ENCODE data around the gene HBA1. TPM values are rescaled to one million over a fixed set of nuclear protein-coding genes. Genes with fewer than 3 reads are reported as not detected.
"Not testable (repeated sequence)": the region's sequence is repeated elsewhere in the genome, so short reads cannot be mapped to it uniquely, and the experiment has no call there.

The HBA1 gene
- total and polyA plus RNA-seq, 9 of the 15 experiments (the other 6 are each of a cell fraction or from before 2014, with no cell fraction given), result 128 to 2,388 (median 380) TPM

DNA sequence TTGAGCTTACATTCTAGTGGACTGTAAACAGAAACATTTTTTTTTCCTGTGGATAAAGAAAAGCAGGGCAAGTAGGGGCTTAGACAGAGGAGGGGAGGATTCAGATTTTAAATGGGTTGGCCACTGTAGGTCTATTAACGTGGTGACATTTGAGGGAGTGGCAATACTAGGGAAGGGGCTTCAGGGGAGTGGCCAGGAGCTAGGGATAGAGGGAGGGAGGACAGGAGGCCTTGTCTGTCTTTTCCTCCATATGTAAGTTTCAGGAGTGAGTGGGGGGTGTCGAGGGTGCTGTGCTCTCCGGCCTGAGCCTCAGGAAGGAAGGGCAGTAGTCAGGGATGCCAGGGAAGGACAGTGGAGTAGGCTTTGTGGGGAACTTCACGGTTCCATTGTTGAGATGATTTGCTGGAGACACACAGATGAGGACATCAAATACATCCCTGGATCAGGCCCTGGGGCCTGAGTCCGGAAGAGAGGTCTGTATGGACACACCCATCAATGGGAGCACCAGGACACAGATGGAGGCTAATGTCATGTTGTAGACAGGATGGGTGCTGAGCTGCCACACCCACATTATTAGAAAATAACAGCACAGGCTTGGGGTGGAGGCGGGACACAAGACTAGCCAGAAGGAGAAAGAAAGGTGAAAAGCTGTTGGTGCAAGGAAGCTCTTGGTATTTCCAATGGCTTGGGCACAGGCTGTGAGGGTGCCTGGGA, 17.2 kb upstream of the HBA1 start (continued):
- TF ChIP-seq, protein P1, sequence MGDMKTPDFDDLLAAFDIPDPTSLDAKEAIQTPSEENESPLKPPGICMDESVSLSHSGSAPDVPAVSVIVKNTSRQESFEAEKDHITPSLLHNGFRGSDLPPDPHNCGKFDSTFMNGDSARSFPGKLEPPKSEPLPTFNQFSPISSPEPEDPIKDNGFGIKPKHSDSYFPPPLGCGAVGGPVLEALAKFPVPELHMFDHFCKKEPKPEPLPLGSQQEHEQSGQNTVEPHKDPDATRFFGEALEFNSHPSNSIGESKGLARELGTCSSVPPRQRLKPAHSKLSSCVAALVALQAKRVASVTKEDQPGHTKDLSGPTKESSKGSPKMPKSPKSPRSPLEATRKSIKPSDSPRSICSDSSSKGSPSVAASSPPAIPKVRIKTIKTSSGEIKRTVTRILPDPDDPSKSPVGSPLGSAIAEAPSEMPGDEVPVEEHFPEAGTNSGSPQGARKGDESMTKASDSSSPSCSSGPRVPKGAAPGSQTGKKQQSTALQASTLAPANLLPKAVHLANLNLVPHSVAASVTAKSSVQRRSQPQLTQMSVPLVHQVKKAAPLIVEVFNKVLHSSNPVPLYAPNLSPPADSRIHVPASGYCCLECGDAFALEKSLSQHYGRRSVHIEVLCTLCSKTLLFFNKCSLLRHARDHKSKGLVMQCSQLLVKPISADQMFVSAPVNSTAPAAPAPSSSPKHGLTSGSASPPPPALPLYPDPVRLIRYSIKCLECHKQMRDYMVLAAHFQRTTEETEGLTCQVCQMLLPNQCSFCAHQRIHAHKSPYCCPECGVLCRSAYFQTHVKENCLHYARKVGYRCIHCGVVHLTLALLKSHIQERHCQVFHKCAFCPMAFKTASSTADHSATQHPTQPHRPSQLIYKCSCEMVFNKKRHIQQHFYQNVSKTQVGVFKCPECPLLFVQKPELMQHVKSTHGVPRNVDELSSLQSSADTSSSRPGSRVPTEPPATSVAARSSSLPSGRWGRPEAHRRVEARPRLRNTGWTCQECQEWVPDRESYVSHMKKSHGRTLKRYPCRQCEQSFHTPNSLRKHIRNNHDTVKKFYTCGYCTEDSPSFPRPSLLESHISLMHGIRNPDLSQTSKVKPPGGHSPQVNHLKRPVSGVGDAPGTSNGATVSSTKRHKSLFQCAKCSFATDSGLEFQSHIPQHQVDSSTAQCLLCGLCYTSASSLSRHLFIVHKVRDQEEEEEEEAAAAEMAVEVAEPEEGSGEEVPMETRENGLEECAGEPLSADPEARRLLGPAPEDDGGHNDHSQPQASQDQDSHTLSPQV (IDR thresholded peaks at IDR 0.05), result no peak
- TF ChIP-seq CAMTA2 (CRISPR knock-in tag; conservative IDR thresholded peaks at IDR 0.05) (no peak), SOX6 (IDR thresholded peaks at IDR 0.05) (no peak), GTF2F1 (IDR thresholded peaks at IDR 0.05; ENCODE audit: low read depth, low read length) (no peak), ZNF77 (CRISPR knock-in tag; IDR thresholded peaks at IDR 0.05) (no peak)

DNA sequence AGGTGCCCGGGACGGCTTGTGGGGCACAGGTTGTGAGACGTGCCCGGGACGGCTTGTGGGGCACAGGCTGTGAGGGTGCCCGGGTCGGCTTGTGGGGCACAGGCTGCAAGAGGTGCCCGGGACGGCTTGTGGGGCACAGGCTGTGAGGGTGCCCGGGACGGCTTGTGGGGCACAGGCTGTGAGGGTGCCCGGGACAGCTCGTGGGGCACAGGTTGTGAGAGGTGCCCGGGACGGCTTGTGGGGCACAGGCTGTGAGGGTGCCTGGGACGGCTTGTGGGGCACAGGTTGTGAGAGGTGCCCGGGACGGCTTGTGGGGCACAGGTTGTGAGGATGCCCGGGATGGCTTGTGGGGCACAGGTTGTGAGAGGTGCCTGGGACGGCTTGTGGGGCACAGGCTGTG, 16.2 kb upstream of the HBA1 start:
- H4K20me1 ChIP-seq (replicated peaks; ENCODE audit: control insufficient read depth, insufficient read depth, low read length); H3K9ac ChIP-seq (ENCODE audit: insufficient read depth in 1 of 2, low read depth in 2 of 2, low read length in 2 of 2); intact Hi-C loops (cut with micrococcal nuclease); ATAC-seq; H3K79me2 ChIP-seq (ENCODE audit: control insufficient read depth, insufficient read depth, low read length); H3K9me3 ChIP-seq (replicated peaks; ENCODE audit: control insufficient read depth, insufficient read depth, low read depth, low read length); H3K4me2 ChIP-seq (ENCODE audit: insufficient read depth, low read length); H3K36me3 ChIP-seq (ENCODE audit: control insufficient read depth, insufficient read depth, low read length); DNase-seq (ENCODE audit: extremely low read depth in 1 of 4, low spot score in 3 of 4); H3K27me3 ChIP-seq (ENCODE audit: control insufficient read depth in 2 of 2, insufficient read depth in 2 of 2, low read length in 2 of 2); BruUV-seq (replicated peaks); CTCF ChIA-PET (ENCODE audit: low intra/inter-chr PET ratio); in situ Hi-C loops (cut with MboI); H2AFZ ChIP-seq (ENCODE audit: low read depth, low read length); H3K9me1 ChIP-seq (ENCODE audit: control insufficient read depth, insufficient read depth, low read length); H3K27ac ChIP-seq (ENCODE audit: extremely low read depth, low read depth, low read length); FAIRE-seq; H3K4me3 ChIP-seq: not testable (repeated sequence)
- 21% methylated on average over 15 of the region's 20 CpGs for WGBS (ENCODE audit: insufficient coverage, low coverage, missing lambda C conversion rate)
- peaks cover 0 to 39% of the 10 kb centered on the region in 2 experiments; a peak in 4 of 5 replicates for H3K4me1 ChIP-seq (replicated peaks in 1 of 2; ENCODE audit: control insufficient read depth in 2 of 2, insufficient read depth in 2 of 2, low read length in 2 of 2)
- peak; percentile 57; the same call in 1 of the 2 replicates for TF ChIP-seq HNRNPL (IDR thresholded peaks at IDR 0.05; ENCODE audit: low read depth, low read length)
- TF ChIP-seq RBFOX2 (IDR thresholded peaks at IDR 0.05; ENCODE audit: low read depth, low read length), result 0 out of 2 replicates have a peak, but pooled peaks have one; percentile 14
- POLR2A ChIA-PET, result interaction anchor here (0.6 kb wide), 1 partner anchor 12 kb away, joined by 3 read pairs; no protein-coding TSS in a partner anchor
